Measurements from ENCODE around the gene PPP1R12C.

Gene PPP1R12C

GRCh38 chr19:55075371-55075998, 42.0 kb downstream of the PPP1R12C start, which contains the start of gene EPS8L1:
EPS8L1 (plus strand) TSS chr19:55075869; CDS start chr19:55076445, 576 bp downstream.
- H3K9me3 ChIP-seq (ENCODE audit: low read length): no peaks in the 10 kb centered on the region
- no peaks in the 10 kb centered on the region for H3K9me2 ChIP-seq (ENCODE audit: low read depth, low read length)
- TF ChIP-seq, protein P1, sequence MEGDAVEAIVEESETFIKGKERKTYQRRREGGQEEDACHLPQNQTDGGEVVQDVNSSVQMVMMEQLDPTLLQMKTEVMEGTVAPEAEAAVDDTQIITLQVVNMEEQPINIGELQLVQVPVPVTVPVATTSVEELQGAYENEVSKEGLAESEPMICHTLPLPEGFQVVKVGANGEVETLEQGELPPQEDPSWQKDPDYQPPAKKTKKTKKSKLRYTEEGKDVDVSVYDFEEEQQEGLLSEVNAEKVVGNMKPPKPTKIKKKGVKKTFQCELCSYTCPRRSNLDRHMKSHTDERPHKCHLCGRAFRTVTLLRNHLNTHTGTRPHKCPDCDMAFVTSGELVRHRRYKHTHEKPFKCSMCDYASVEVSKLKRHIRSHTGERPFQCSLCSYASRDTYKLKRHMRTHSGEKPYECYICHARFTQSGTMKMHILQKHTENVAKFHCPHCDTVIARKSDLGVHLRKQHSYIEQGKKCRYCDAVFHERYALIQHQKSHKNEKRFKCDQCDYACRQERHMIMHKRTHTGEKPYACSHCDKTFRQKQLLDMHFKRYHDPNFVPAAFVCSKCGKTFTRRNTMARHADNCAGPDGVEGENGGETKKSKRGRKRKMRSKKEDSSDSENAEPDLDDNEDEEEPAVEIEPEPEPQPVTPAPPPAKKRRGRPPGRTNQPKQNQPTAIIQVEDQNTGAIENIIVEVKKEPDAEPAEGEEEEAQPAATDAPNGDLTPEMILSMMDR (IDR thresholded peaks at IDR 0.05; ENCODE audit: low read length): no peak
- TF ChIP-seq EZH2 (IDR thresholded peaks at IDR 0.05; ENCODE audit: borderline replicate concordance, low read length): no peak
- no peak within 1 kb of the TSS for H3K4me3 ChIP-seq (ENCODE audit: low read depth, low read length, poor library complexity, severe bottlenecking)
- H3K79me2 ChIP-seq (ENCODE audit: insufficient read depth, low read length): no peaks in the 10 kb centered on the region
- H3K4me2 ChIP-seq (ENCODE audit: low read length): no peak within 1 kb of the TSS
- H3F3A ChIP-seq (ENCODE audit: insufficient read depth, low read length): no peaks in the 10 kb centered on the region
- no peak within 1 kb of the TSS for H3K9ac ChIP-seq (ENCODE audit: low read length)
- H3K27me3 ChIP-seq (ENCODE audit: insufficient read depth, low read length): peaks cover 9% of the 10 kb centered on the region; the same call in 1 of the 2 replicates
- no peak within 1 kb of the TSS for H3K27ac ChIP-seq (ENCODE audit: low read depth, low read length, poor library complexity, severe bottlenecking)
- H3K36me3 ChIP-seq (ENCODE audit: insufficient read depth, low read length): no peaks in the 10 kb centered on the region
- H3K4me1 ChIP-seq (ENCODE audit: insufficient read depth, low read length, severe bottlenecking): peaks cover 10% of the 10 kb centered on the region
- H2AFZ ChIP-seq (ENCODE audit: low read length): no peak within 1 kb of the TSS
- no peaks in the 10 kb centered on the region for H4K20me1 ChIP-seq (ENCODE audit: insufficient read depth, low read length)

DNA sequence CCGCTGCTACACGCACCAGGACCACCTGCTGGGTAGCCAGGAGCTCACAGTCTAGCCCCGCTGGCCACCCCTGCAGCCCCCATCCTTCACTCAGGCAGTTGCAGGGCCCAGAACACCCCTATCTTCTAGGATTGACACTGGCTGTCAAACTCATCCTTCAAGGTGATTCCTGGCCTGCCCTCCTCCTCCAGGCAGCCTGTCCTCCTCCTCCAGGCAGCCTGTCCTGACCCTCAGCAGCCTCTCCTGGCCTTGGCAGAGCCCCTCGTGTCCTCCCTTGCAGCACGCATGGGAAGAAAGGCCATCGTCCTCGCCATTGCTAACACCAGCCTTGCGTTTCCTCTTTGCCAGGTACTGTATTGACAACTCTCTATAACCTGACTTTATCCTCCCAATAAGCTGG, 45.5 kb downstream of the PPP1R12C start:
- Histone ChIP-seq H3K4me3 (ENCODE audit: low read depth, low read length, poor library complexity, severe bottlenecking) (no peak overlapping the region), H3K9me2 (ENCODE audit: low read depth, low read length) (no peaks in the 10 kb centered on the region), H3K27ac (ENCODE audit: low read depth, low read length, poor library complexity, severe bottlenecking) (no peak overlapping the region), H3F3A (ENCODE audit: insufficient read depth, low read length) (no peaks in the 10 kb centered on the region), H4K20me1 (ENCODE audit: insufficient read depth, low read length) (no peaks in the 10 kb centered on the region), H3K4me2 (ENCODE audit: low read length) (no peak overlapping the region), H2AFZ (ENCODE audit: low read length) (no peak overlapping the region), H3K27me3 (ENCODE audit: insufficient read depth, low read length) (peaks cover 2% of the 10 kb centered on the region; the same call in 1 of the 2 replicates), H3K4me1 (ENCODE audit: insufficient read depth, low read length, severe bottlenecking) (peaks cover 8% of the 10 kb centered on the region), H3K36me3 (ENCODE audit: insufficient read depth, low read length) (no peaks in the 10 kb centered on the region), H3K79me2 (ENCODE audit: insufficient read depth, low read length) (no peaks in the 10 kb centered on the region), H3K9ac (ENCODE audit: low read length) (no peak overlapping the region), H3K9me3 (ENCODE audit: low read length) (no peaks in the 10 kb centered on the region)
- TF ChIP-seq, protein P1 (IDR thresholded peaks at IDR 0.05; ENCODE audit: low read length): no peak
- TF ChIP-seq EZH2 (IDR thresholded peaks at IDR 0.05; ENCODE audit: borderline replicate concordance, low read length): no peak

DNA sequence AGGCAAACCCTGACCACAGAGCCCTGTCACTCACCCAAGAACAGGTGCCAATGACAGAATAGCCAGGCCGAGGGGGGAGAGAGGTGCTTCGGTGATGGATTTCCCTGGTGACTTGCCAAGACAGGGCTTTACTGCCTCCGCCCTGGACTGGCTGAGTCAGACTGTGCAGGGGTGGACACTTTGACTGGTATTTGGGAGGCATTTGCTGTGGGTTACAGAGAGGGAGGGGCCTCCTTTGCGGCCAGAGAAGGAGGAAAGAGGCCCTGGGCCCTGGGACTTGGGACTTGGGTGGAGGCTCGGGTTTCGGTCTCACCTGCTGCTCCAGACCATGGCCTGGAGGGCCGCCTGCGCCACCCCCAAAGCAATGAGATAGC, 46.3 kb downstream of the PPP1R12C start:
- Histone ChIP-seq H3K4me1 (ENCODE audit: insufficient read depth, low read length, severe bottlenecking) (peaks cover 8% of the 10 kb centered on the region), H3K4me3 (ENCODE audit: low read depth, low read length, poor library complexity, severe bottlenecking) (no peak overlapping the region), H3K9me2 (ENCODE audit: low read depth, low read length) (no peaks in the 10 kb centered on the region), H2AFZ (ENCODE audit: low read length) (no peak overlapping the region), H3K4me2 (ENCODE audit: low read length) (no peak overlapping the region), H3K9ac (ENCODE audit: low read length) (no peak overlapping the region), H3K36me3 (ENCODE audit: insufficient read depth, low read length) (no peaks in the 10 kb centered on the region), H3K27me3 (ENCODE audit: insufficient read depth, low read length) (no peaks in the 10 kb centered on the region; the same call in 1 of the 2 replicates), H3F3A (ENCODE audit: insufficient read depth, low read length) (no peaks in the 10 kb centered on the region), H3K27ac (ENCODE audit: low read depth, low read length, poor library complexity, severe bottlenecking) (no peak overlapping the region), H4K20me1 (ENCODE audit: insufficient read depth, low read length) (no peaks in the 10 kb centered on the region), H3K79me2 (ENCODE audit: insufficient read depth, low read length) (no peaks in the 10 kb centered on the region), H3K9me3 (ENCODE audit: low read length) (no peaks in the 10 kb centered on the region)
- TF ChIP-seq, protein P1 (IDR thresholded peaks at IDR 0.05; ENCODE audit: low read length): no peak
- TF ChIP-seq EZH2 (IDR thresholded peaks at IDR 0.05; ENCODE audit: borderline replicate concordance, low read length): no peak

All from OCI-LY1 (cell line).